IMR-90 (cell line): ENCODE data around the gene EDIL3. TPM values are rescaled to one million over a fixed set of nuclear protein-coding genes. Genes with fewer than 3 reads are reported as not detected.

ENCODE experiments used
- ATAC-seq: fragments of 200-7000 bp; cut with Tn5 transposase; 2 replicates; pipeline ENCODE4 v1.9.1; 2020; ENCODE audit warnings: low read depth, mild to moderate bottlenecking, moderate library complexity
- BruUV-seq: library from RNA; stranded (reverse); fragments of 400-500 nt; replicated peaks from 2 replicates; lab custom pipeline; 2021; lab: Mats Ljungman, UMichigan
- CTCF ChIA-PET: fragments of 300-600 bp; formaldehyde crosslinking; extraction: SDS; loops from one replicate; lab custom pipeline; 2021; ENCODE audit warnings: antibody characterized with exemption; lab: Yijun Ruan, JAX
- POLR2A ChIA-PET: fragments of 300-600 bp; sonication (Branson Sonifier 250); formaldehyde crosslinking; loops from one replicate; lab custom pipeline; 2022; ENCODE audit warnings: antibody characterized with exemption; ENCODE audit not compliant: unreplicated experiment; lab: Charles Lee
- DNase-seq: peaks from one replicate; pipeline ENCODE4 v3.0.0; 2013
- H2AFZ ChIP-seq: replicated peaks from 2 replicates; pipeline ENCODE3; 2013; ENCODE audit warnings: low read length, mild to moderate bottlenecking; ENCODE audit not compliant: poor library complexity
- H2AK5ac ChIP-seq: 2 replicates; pipeline ENCODE4 v1.6.1; 2013; ENCODE audit warnings: low read depth, low read length, inconsistent platforms
- H2AK9ac ChIP-seq: replicated peaks from 2 replicates; pipeline ENCODE3; 2013; ENCODE audit warnings: mild to moderate bottlenecking, low read depth, low read length, moderate library complexity; ENCODE audit not compliant: poor library complexity
- H2BK120ac ChIP-seq: 2 replicates; pipeline ENCODE4 v1.6.1; 2013; ENCODE audit warnings: low read depth, low read length, inconsistent platforms
- H2BK15ac ChIP-seq: 3 replicates; pipeline ENCODE4 v1.6.1; 2013; ENCODE audit warnings: low read depth, low read length, inconsistent platforms
- H2BK20ac ChIP-seq: 2 replicates; pipeline ENCODE4 v1.6.1; 2013; ENCODE audit warnings: low read depth, mild to moderate bottlenecking, inconsistent platforms, low read length, moderate library complexity
- H2BK5ac ChIP-seq: 2 replicates; pipeline ENCODE4 v1.6.1; 2013; ENCODE audit warnings: mild to moderate bottlenecking, low read depth, low read length, inconsistent platforms; ENCODE audit not compliant: poor library complexity, severe bottlenecking
- H3K14ac ChIP-seq: replicated peaks from 2 replicates; pipeline ENCODE4 v1.6.1; 2013; ENCODE audit warnings: low read depth, low read length, inconsistent platforms
- H3K18ac ChIP-seq: 2 replicates; pipeline ENCODE4 v1.6.1; 2013; ENCODE audit warnings: low read depth, low read length, control low read depth
- H3K23ac ChIP-seq: 2 replicates; pipeline ENCODE4 v1.6.1; 2013; ENCODE audit warnings: low read depth, low read length, inconsistent platforms
- H3K27ac ChIP-seq: 2 replicates; pipeline ENCODE4 v1.5.1; 2013; ENCODE audit warnings: mild to moderate bottlenecking, control low read depth, low read length; ENCODE audit not compliant: insufficient read depth
- H3K27me3 ChIP-seq: 2 replicates; pipeline ENCODE4 v1.6.1; 2013; ENCODE audit warnings: low read length; ENCODE audit not compliant: control insufficient read depth, insufficient read depth
- H3K36me3 ChIP-seq: 2 replicates; pipeline ENCODE4 v1.6.1; 2013; ENCODE audit warnings: low read length, mixed read lengths; ENCODE audit not compliant: control insufficient read depth, insufficient read depth
- H3K4ac ChIP-seq: 2 replicates; pipeline ENCODE4 v1.6.1; 2013; ENCODE audit warnings: low read depth, low read length, inconsistent platforms
- H3K4me1 ChIP-seq: 2 replicates; pipeline ENCODE4 v1.6.1; 2013; ENCODE audit warnings: low read length, mixed read lengths; ENCODE audit not compliant: control insufficient read depth, insufficient read depth
- H3K4me2 ChIP-seq: 2 replicates; pipeline ENCODE4 v1.6.1; 2013; ENCODE audit warnings: low read depth, mild to moderate bottlenecking, control low read depth, low read length, moderate library complexity
- H3K4me3 ChIP-seq: 2 replicates; pipeline ENCODE4 v1.5.1; 2013; ENCODE audit warnings: low read depth, mild to moderate bottlenecking, control low read depth, low read length, moderate library complexity; ENCODE audit not compliant: insufficient read depth
- H3K56ac ChIP-seq: 2 replicates; pipeline ENCODE4 v1.6.1; 2013; ENCODE audit warnings: low read length, inconsistent platforms; ENCODE audit not compliant: insufficient read depth; ENCODE audit errors: extremely low read depth
- H3K79me1 ChIP-seq, 2 experiments: 2 replicates each; pipeline ENCODE4 v1.6.1; 2013; ENCODE audit warnings: low read length in 2 of 2, inconsistent platforms in 1 of 2, low read depth in 1 of 2
- H3K9ac ChIP-seq: 2 replicates; pipeline ENCODE4 v1.6.1; 2013; ENCODE audit warnings: low read depth, low read length, control low read depth
- H3K9me1 ChIP-seq: 2 replicates; pipeline ENCODE4 v1.6.1; 2013; ENCODE audit warnings: low read length, inconsistent platforms; ENCODE audit not compliant: insufficient read depth
- H3K9me3 ChIP-seq: 2 replicates; pipeline ENCODE4 v1.6.1; 2013; ENCODE audit warnings: low read length; ENCODE audit not compliant: control insufficient read depth, insufficient read depth
- H4K20me1 ChIP-seq: 2 replicates; pipeline ENCODE4 v1.6.1; 2013; ENCODE audit warnings: low read length, inconsistent platforms; ENCODE audit not compliant: insufficient read depth
- H4K5ac ChIP-seq: 2 replicates; pipeline ENCODE4 v1.6.1; 2013; ENCODE audit warnings: mild to moderate bottlenecking, low read depth, low read length, control low read depth
- H4K8ac ChIP-seq, 2 experiments: 2 replicates each; pipeline ENCODE4 v1.6.1; 2013; ENCODE audit warnings: low read depth in 2 of 2, low read length in 2 of 2, control low read depth in 1 of 2, inconsistent platforms in 1 of 2
- H4K91ac ChIP-seq: 2 replicates; pipeline ENCODE4 v1.6.1; 2013; ENCODE audit warnings: low read depth, low read length, inconsistent platforms; ENCODE audit not compliant: insufficient read depth
- BHLHE40 ChIP-seq: fragments of 150-350 bp; IDR thresholded peaks from 2 replicates; pipeline ENCODE4 v1.6.1; 2016; ENCODE audit warnings: mild to moderate bottlenecking, low read depth, low read length
- CEBPB ChIP-seq: IDR thresholded peaks from 2 replicates; pipeline ENCODE4 v1.6.1; 2012; ENCODE audit warnings: low read depth, low read length, improper control_type of control experiment
- CHD1 ChIP-seq: IDR thresholded peaks from 2 replicates; pipeline ENCODE4 v1.6.1; 2012; ENCODE audit warnings: low read depth, low read length, improper control_type of control experiment
- FOS ChIP-seq: fragments of 150-350 bp; IDR thresholded peaks from 2 replicates; pipeline ENCODE4 v1.6.1; 2016; ENCODE audit warnings: low read depth, low read length
- MAFK ChIP-seq: IDR thresholded peaks from 2 replicates; pipeline ENCODE4 v1.6.1; 2012; ENCODE audit warnings: low read depth, low read length, improper control_type of control experiment
- MAZ ChIP-seq: IDR thresholded peaks from 2 replicates; pipeline ENCODE4 v1.6.1; 2012; ENCODE audit warnings: low read depth, mild to moderate bottlenecking, low read length, improper control_type of control experiment, moderate library complexity, borderline replicate concordance
- MXI1 ChIP-seq: IDR thresholded peaks from 2 replicates; pipeline ENCODE4 v1.6.1; 2012; ENCODE audit warnings: low read depth, mild to moderate bottlenecking, low read length, moderate library complexity, borderline replicate concordance
- NFE2L2 ChIP-seq: fragments of 150-350 bp; IDR thresholded peaks from 2 replicates; pipeline ENCODE4 v1.6.1; 2016; ENCODE audit warnings: low read depth, mild to moderate bottlenecking, low read length
- POLR2A ChIP-seq: IDR thresholded peaks from 2 replicates; pipeline ENCODE4 v1.6.1; 2012; ENCODE audit warnings: mild to moderate bottlenecking, low read depth, low read length
- RAD21 ChIP-seq: IDR thresholded peaks from 2 replicates; pipeline ENCODE4 v1.6.1; 2012; ENCODE audit warnings: low read length, improper control_type of control experiment
- RCOR1 ChIP-seq: IDR thresholded peaks from 2 replicates; pipeline ENCODE4 v1.6.1; 2012; ENCODE audit warnings: mild to moderate bottlenecking, low read length, improper control_type of control experiment; ENCODE audit not compliant: insufficient replicate concordance
- RFX5 ChIP-seq: IDR thresholded peaks from 2 replicates; pipeline ENCODE4 v1.8.0; 2012; ENCODE audit warnings: low read depth, mild to moderate bottlenecking, low read length, moderate library complexity
- SMC3 ChIP-seq: fragments of 150-350 bp; IDR thresholded peaks from 2 replicates; pipeline ENCODE4 v1.6.1; 2016; ENCODE audit warnings: low read depth, mild to moderate bottlenecking, antibody characterized with exemption, low read length, moderate library complexity
- WGBS, 2 experiments: methylation state at CpG; one replicate each; pipeline versions ENCODE4 v1.1.5 to v1.1.7; 2013; ENCODE audit warnings: missing lambda C conversion rate in 2 of 2; ENCODE audit not compliant: insufficient read length in 1 of 2; ENCODE audit errors: extremely low coverage in 2 of 2; 5-methylcytosine and 5-hydroxymethylcytosine counted together
- dilution Hi-C: fragments of 300-500 bp; cut with HindIII; formaldehyde crosslinking; loops from one replicate; pipeline ENCODE4 v1.14.3; 2018; ENCODE audit warnings: low sequenced_read_pairs; ENCODE audit not compliant: unreplicated experiment
- in situ Hi-C: fragments of 300-500 bp; cut with MboI; formaldehyde crosslinking; loops from 3 replicates; pipeline ENCODE4 v1.14.3; 2019; ENCODE audit warnings: low sequenced_read_pairs, inconsistent platforms, mixed read lengths
- intact Hi-C: fragments of 100-400 bp; cut with micrococcal nuclease; formaldehyde crosslinking; loops from 2 replicates; pipeline ENCODE4 v1.10.0; 2022
- polyA plus RNA-seq, 3 experiments: library from polyadenylated mRNA; depleted of rRNA; stranded (reverse); fragments of >200 nt; gene quantifications; 2 replicates each; pipeline ENCODE4 v1.2.3, GENCODE V29; 2012; ENCODE audit warnings: low replicate concordance in 1 of 3
- total RNA-seq: library from RNA; depleted of rRNA; stranded (reverse); fragments of >200 nt; gene quantifications from 2 replicates; pipeline ENCODE4 v1.2.3, GENCODE V29; 2012
- TF ChIP-seq, protein P1 (sequence below): fragments of 150-350 bp; IDR thresholded peaks from 2 replicates; pipeline ENCODE4 v1.6.1; 2016; ENCODE audit warnings: low read depth, mild to moderate bottlenecking, low read length, moderate library complexity, borderline replicate concordance
- TF ChIP-seq, protein P2 (sequence below): conservative IDR thresholded peaks from 2 replicates; pipeline ENCODE4 v1.5.1; 2012; ENCODE audit warnings: mild to moderate bottlenecking, low read depth, low read length, improper control_type of control experiment
- TF ChIP-seq, protein P3 (sequence below): fragments of 150-350 bp; IDR thresholded peaks from 2 replicates; pipeline ENCODE4 v1.6.1; 2017; ENCODE audit warnings: mild to moderate bottlenecking, antibody characterized with exemption, low read length, low read depth

EDIL3 gene
- total and polyA plus RNA-seq, 2 of the 4 experiments (the other 2 are of a cell fraction) = 55.5 to 82.8 TPM

DNA sequence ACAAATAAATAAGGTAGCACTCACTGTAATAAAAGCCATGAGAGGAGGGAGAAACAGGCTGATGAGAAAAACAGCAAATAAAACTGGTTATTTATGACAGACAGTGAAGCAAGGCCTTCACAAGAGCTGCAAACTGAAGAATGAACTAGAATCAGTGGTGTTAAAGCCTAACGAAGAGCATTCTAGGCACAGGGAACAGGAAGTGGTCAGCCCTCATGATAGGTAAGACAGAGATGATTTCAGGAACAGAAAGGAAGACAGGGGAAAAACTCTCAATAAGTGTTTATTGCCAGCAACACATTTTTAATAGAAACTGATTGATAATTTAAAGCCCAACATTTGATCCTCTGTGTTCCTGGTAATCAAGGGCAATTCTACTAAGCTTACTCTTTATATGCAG is 124.5 kb downstream of the EDIL3 start:
- intact Hi-C loops = no loop called here
- dilution Hi-C loops = no loop called here
- ChIA-PET CTCF (no interaction called here), POLR2A (no interaction called here)
- H2AFZ ChIP-seq = no peak overlapping the region
- H2BK20ac ChIP-seq = no peak overlapping the region
- BruUV-seq = no TSS peak
- H3K4me3 ChIP-seq = no peak overlapping the region
- H3K23ac ChIP-seq = no peak overlapping the region
- no peaks in the 10 kb centered on the region; the same call in 1 of the 2 replicates for H3K9me1 ChIP-seq
- no peak overlapping the region for H4K8ac ChIP-seq
- no peaks in the 10 kb centered on the region for H3K4me1 ChIP-seq
- H4K20me1 ChIP-seq = no peaks in the 10 kb centered on the region
- no peak overlapping the region; the same call in 1 of the 2 replicates for H3K4ac ChIP-seq
- H3K9me3 ChIP-seq = no peaks in the 10 kb centered on the region
- H4K5ac ChIP-seq = peak overlapping the region; percentile 17; the same call in 1 of the 2 replicates
- H3K14ac ChIP-seq = no peak overlapping the region
- H4K91ac ChIP-seq = no peak overlapping the region
- no peak overlapping the region for H2BK15ac ChIP-seq
- no peak overlapping the region for H3K9ac ChIP-seq
- H3K4me2 ChIP-seq = no peak overlapping the region
- TF ChIP-seq RFX5 (no peak), RCOR1 (no peak), POLR2A (no peak), FOS (no peak), MAFK (no peak), BHLHE40 (no peak), CEBPB (no peak), MAZ (no peak), RAD21 (no peak), CHD1 (no peak), NFE2L2 (no peak), MXI1 (no peak), SMC3 (no peak)
- TF ChIP-seq, protein P1, sequence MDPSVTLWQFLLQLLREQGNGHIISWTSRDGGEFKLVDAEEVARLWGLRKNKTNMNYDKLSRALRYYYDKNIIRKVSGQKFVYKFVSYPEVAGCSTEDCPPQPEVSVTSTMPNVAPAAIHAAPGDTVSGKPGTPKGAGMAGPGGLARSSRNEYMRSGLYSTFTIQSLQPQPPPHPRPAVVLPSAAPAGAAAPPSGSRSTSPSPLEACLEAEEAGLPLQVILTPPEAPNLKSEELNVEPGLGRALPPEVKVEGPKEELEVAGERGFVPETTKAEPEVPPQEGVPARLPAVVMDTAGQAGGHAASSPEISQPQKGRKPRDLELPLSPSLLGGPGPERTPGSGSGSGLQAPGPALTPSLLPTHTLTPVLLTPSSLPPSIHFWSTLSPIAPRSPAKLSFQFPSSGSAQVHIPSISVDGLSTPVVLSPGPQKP = no peak
- TF ChIP-seq, protein P2, sequence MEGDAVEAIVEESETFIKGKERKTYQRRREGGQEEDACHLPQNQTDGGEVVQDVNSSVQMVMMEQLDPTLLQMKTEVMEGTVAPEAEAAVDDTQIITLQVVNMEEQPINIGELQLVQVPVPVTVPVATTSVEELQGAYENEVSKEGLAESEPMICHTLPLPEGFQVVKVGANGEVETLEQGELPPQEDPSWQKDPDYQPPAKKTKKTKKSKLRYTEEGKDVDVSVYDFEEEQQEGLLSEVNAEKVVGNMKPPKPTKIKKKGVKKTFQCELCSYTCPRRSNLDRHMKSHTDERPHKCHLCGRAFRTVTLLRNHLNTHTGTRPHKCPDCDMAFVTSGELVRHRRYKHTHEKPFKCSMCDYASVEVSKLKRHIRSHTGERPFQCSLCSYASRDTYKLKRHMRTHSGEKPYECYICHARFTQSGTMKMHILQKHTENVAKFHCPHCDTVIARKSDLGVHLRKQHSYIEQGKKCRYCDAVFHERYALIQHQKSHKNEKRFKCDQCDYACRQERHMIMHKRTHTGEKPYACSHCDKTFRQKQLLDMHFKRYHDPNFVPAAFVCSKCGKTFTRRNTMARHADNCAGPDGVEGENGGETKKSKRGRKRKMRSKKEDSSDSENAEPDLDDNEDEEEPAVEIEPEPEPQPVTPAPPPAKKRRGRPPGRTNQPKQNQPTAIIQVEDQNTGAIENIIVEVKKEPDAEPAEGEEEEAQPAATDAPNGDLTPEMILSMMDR = no peak
- TF ChIP-seq, protein P3, sequence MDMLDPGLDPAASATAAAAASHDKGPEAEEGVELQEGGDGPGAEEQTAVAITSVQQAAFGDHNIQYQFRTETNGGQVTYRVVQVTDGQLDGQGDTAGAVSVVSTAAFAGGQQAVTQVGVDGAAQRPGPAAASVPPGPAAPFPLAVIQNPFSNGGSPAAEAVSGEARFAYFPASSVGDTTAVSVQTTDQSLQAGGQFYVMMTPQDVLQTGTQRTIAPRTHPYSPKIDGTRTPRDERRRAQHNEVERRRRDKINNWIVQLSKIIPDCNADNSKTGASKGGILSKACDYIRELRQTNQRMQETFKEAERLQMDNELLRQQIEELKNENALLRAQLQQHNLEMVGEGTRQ = no peak
- no peaks in the 10 kb centered on the region for H3K27me3 ChIP-seq
- no CpG with 5 or more reads among the region's 1 CpG for WGBS, 2 experiments
- ATAC-seq = no peak
- in situ Hi-C loops = no loop called here
- H2BK5ac ChIP-seq = peak overlapping the region; percentile 18
- peaks cover 10 to 13% of the 10 kb centered on the region in 2 experiments for H3K79me1 ChIP-seq
- DNase-seq = no peak
- no peak overlapping the region for H3K56ac ChIP-seq
- H3K27ac ChIP-seq = no peak overlapping the region
- no peak overlapping the region for H2AK5ac ChIP-seq
- H2BK120ac ChIP-seq = no peak overlapping the region
- no peaks in the 10 kb centered on the region for H3K36me3 ChIP-seq
- H3K18ac ChIP-seq = no peak overlapping the region
- no peak overlapping the region for H2AK9ac ChIP-seq
